NCI-H524 (cell line): ENCODE results near the gene DEXI.

Experiments used
- DNase-seq, 2 experiments: peaks; one replicate each; lab custom pipeline; 2025; lab: John Stamatoyannopoulos, UW

Gene DEXI

GRCh38 chr16:10892782-10893318 is 49.4 kb downstream of the DEXI start:
- DNase-seq: no peak

- no peak for DNase-seq
Measured at GRCh38 chr16:10889855-10890254, 52.4 kb downstream of the DEXI start.

GRCh38 chr16:10888320-10888937 is 53.8 kb downstream of the DEXI start:
- no peak for DNase-seq

- no peak for DNase-seq
Measured at GRCh38 chr16:10885246-10885645, 57.0 kb downstream of the DEXI start.

GRCh38 chr16:10883004-10883403 is 59.3 kb downstream of the DEXI start:
- DNase-seq: no peak

- DNase-seq: no peak
Measured at GRCh38 chr16:10881479-10882030, 60.7 kb downstream of the DEXI start.

GRCh38 chr16:10880594-10881452 is 61.4 kb downstream of the DEXI start:
- DNase-seq: no peak

GRCh38 chr16:10879681-10880589 is 62.3 kb downstream of the DEXI start:
- DNase-seq: no peak
